ENCODE results near the gene ZBTB43. TPM values are rescaled to one million over a fixed set of nuclear protein-coding genes. Genes with fewer than 3 reads are reported as not detected.

ZBTB43 gene
- total RNA-seq, 1 donor from 2014 or later: 21.5 TPM

DNA sequence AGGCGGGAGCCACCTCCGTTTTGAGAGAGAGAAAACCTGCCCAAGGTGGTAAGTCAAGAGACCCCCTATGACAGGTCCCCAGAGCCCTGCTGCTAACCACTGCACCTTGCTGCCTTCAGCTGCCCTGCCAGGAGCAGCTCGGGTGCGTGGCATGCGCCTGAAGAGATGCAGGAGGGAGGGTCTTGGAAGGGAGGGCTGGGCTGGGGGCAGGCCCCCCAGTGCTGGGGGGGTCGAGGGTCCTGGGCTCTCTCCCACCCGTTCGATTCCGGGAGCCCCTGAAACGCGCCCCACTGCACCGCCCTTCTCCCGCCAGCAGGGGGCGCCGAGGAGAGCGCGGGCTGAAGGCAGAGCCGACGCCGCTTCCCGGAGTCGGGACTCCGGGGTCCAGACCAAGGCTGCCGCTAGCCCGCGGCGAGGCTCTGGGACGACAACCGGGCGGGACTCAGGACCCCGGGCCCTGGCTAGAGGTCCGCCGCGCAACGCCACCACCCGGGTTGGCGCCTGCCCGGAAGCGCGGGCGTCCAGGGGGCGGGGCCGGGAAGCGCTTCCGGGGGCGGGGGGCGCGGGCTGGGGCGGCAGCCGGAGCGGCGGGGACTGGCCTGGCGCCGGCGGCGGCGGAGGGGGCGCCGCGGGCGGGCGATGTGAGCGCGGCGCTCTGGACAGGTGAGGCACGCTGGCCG is 55.4 kb downstream of the ZBTB43 start, which contains the start of gene ZBTB34:
Gene ZBTB34 (plus strand): TSS at position 563 of the 680 bp plus-strand sequence. CDS start 18,761 bp downstream, outside the sequence.
- H3K4me1 Mint-ChIP-seq (ENCODE audit: low read depth, unreplicated experiment): peaks cover 17% of the 10 kb centered on the region
- H3K27ac Mint-ChIP-seq (ENCODE audit: unreplicated experiment): peak within 1 kb of the TSS; percentile 82
- H3K27me3 ChIP-seq (ENCODE audit: insufficient read depth, low read length): peaks cover 24% of the 10 kb centered on the region
- peak within 1 kb of the TSS; percentile 75 for H3K27ac ChIP-seq (ENCODE audit: low read depth, low read length)
- peaks cover 7% of the 10 kb centered on the region for H3K36me3 ChIP-seq (ENCODE audit: insufficient read depth, low read length)
- peaks cover 19% of the 10 kb centered on the region for H3K4me1 ChIP-seq (ENCODE audit: insufficient read depth, low read length)
- peaks cover 42% of the 10 kb centered on the region for H3K79me2 ChIP-seq (ENCODE audit: insufficient read depth, low read length)
- H3K36me3 Mint-ChIP-seq (ENCODE audit: low read depth, unreplicated experiment): peaks cover under 1% of the 10 kb centered on the region
- TF ChIP-seq EZH2 (IDR thresholded peaks at IDR 0.05; ENCODE audit: insufficient read depth, low read length): no peak
- peak; percentile 57 for TF ChIP-seq CTCF (IDR thresholded peaks at IDR 0.05; ENCODE audit: insufficient read depth, low read depth, low read length)
- no peaks in the 10 kb centered on the region for H3K9me3 ChIP-seq (ENCODE audit: insufficient read depth, low read depth, low read length)
- peak within 1 kb of the TSS; percentile 93 for H3K4me3 Mint-ChIP-seq (ENCODE audit: unreplicated experiment)
- H3K4me2 ChIP-seq (ENCODE audit: low read length): peak within 1 kb of the TSS; percentile 96
- FAIRE-seq (no peak), DNase-seq (ENCODE audit: low read depth) (no peak)
- peaks cover 39% of the 10 kb centered on the region for H4K20me1 ChIP-seq (ENCODE audit: insufficient read depth, low read length)
- H3K4me3 ChIP-seq (ENCODE audit: insufficient read depth, low read depth, low read length): peak within 1 kb of the TSS; percentile 69
- peak within 1 kb of the TSS; percentile 92 for H2AFZ ChIP-seq (ENCODE audit: low read depth, low read length)
- H3K27me3 Mint-ChIP-seq (ENCODE audit: low read depth, unreplicated experiment): peaks cover 11% of the 10 kb centered on the region
- H3K9ac ChIP-seq (ENCODE audit: low read length): peak within 1 kb of the TSS; percentile 80
- peaks cover 3% of the 10 kb centered on the region for H3K9me3 Mint-ChIP-seq (ENCODE audit: unreplicated experiment)

DNA sequence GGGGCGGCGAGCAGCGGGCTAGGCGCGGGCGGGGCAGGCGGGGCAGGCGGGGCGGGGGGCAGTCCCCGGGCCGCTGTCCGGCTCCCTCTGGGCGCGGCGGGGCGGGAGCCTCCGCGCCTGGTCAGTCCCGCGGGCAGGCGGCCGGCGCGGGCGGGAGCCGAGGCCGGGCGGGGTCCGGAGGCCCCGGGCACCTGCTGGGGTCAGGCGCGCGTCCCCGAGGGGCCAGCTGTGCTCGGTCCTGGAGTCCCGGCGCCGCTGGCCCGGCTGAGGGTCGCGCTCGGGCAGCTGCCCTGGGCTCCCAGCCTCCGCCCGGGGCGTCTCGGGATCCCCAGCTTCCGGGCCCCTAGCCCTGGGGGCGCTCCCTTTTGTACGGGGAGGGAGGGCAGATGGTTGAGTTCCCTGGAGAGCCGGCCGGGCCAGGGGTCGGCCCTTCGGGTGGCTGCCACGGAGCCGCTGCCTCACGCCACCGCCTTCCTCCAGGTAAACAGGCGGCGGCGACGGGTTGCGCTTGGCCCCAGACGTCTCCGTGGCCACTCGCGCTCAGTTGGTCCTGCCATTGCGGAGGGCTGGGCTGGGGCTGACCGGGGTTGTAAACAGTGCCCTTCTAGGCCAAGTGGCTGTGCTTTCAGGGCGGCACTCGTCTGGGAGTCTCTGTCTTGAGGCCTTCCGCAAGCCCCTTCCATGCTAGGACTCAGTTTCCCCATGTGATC is 56.1 kb downstream of the ZBTB43 start:
- Mint-ChIP-seq H3K27me3 (ENCODE audit: low read depth, unreplicated experiment) (peaks cover 11% of the 10 kb centered on the region), H3K4me1 (ENCODE audit: low read depth, unreplicated experiment) (peaks cover 17% of the 10 kb centered on the region), H3K27ac (ENCODE audit: unreplicated experiment) (no peak overlapping the region), H3K4me3 (ENCODE audit: unreplicated experiment) (peak overlapping the region; percentile 93), H3K9me3 (ENCODE audit: unreplicated experiment) (peaks cover 3% of the 10 kb centered on the region), H3K36me3 (ENCODE audit: low read depth, unreplicated experiment) (peaks cover 2% of the 10 kb centered on the region)
- Histone ChIP-seq H3K9ac (ENCODE audit: low read length) (peak overlapping the region; percentile 78), H3K4me1 (ENCODE audit: insufficient read depth, low read length) (peaks cover 19% of the 10 kb centered on the region), H3K27ac (ENCODE audit: low read depth, low read length) (peak overlapping the region; percentile 35), H4K20me1 (ENCODE audit: insufficient read depth, low read length) (peaks cover 41% of the 10 kb centered on the region), H3K36me3 (ENCODE audit: insufficient read depth, low read length) (peaks cover 7% of the 10 kb centered on the region), H3K79me2 (ENCODE audit: insufficient read depth, low read length) (peaks cover 47% of the 10 kb centered on the region), H3K9me3 (ENCODE audit: insufficient read depth, low read depth, low read length) (no peaks in the 10 kb centered on the region), H2AFZ (ENCODE audit: low read depth, low read length) (peak overlapping the region; percentile 67), H3K4me3 (ENCODE audit: insufficient read depth, low read depth, low read length) (peak overlapping the region; percentile 69), H3K27me3 (ENCODE audit: insufficient read depth, low read length) (peaks cover 21% of the 10 kb centered on the region), H3K4me2 (ENCODE audit: low read length) (peak overlapping the region; percentile 96)
- FAIRE-seq: no peak
- no peak for DNase-seq (ENCODE audit: low read depth)
- no peak for TF ChIP-seq CTCF (IDR thresholded peaks at IDR 0.05; ENCODE audit: insufficient read depth, low read depth, low read length)
- TF ChIP-seq EZH2 (IDR thresholded peaks at IDR 0.05; ENCODE audit: insufficient read depth, low read length): no peak

Data from astrocyte (in vitro differentiated cells and primary cell).